Measurements from ENCODE around the gene ODAD3.

DNA sequence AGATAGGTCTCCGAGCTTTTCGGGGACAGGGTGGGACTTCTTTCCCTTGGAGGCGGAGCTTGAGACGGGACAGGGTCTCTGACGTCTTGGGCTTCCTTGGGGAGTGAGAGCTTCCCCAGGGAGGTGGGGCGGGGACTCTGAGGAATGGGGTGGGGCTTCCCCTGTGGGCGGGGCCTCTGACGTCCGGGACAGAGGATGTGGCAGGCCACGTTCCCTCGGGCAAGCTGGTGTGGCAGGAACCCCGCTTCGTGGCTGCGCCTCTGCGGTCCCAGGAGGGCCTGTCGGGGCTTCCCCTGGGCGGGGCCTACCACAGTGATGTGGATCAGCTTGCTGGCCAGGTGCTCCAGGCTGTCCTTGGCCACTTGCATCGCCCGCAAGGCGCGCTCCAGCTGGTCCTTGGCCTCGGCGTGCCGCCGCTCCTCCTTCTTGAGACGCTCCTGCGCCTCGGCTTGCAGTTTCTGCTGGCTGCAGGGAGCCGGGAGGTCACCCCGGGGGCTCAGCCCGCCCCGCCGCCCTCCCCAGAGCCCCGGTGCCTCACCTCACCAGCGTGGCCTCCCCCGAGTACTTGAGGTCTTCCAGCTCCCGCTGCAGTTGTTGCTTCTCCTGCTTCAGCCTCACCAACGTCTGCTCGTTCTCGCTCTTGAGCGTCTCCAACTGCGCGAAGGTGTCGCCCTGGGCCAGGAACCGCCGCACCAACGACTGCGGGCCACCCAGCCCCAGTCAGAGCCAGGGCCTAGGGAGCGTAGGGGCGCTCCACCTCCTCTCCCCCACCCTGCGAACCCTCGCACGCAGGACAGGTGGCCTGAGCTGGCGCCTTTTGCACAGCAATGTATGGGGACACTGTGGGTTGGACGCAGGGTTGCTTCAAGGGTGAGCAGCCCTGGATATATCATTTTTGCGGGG is 12.5 kb downstream of the ODAD3 start:
- TF ChIP-seq, protein P1, sequence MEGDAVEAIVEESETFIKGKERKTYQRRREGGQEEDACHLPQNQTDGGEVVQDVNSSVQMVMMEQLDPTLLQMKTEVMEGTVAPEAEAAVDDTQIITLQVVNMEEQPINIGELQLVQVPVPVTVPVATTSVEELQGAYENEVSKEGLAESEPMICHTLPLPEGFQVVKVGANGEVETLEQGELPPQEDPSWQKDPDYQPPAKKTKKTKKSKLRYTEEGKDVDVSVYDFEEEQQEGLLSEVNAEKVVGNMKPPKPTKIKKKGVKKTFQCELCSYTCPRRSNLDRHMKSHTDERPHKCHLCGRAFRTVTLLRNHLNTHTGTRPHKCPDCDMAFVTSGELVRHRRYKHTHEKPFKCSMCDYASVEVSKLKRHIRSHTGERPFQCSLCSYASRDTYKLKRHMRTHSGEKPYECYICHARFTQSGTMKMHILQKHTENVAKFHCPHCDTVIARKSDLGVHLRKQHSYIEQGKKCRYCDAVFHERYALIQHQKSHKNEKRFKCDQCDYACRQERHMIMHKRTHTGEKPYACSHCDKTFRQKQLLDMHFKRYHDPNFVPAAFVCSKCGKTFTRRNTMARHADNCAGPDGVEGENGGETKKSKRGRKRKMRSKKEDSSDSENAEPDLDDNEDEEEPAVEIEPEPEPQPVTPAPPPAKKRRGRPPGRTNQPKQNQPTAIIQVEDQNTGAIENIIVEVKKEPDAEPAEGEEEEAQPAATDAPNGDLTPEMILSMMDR (IDR thresholded peaks at IDR 0.05; ENCODE audit: low read length): no peak
- no peak for TF ChIP-seq EZH2 (optimal IDR thresholded peaks at IDR 0.05; ENCODE audit: low read depth, low read length)
